ENCODE data around the gene SLIT3. TPM values are rescaled to one million over a fixed set of nuclear protein-coding genes. Genes with fewer than 3 reads are reported as not detected.

Gene SLIT3
- total RNA-seq, 1 donor from 2014 or later = 31.8 TPM

DNA sequence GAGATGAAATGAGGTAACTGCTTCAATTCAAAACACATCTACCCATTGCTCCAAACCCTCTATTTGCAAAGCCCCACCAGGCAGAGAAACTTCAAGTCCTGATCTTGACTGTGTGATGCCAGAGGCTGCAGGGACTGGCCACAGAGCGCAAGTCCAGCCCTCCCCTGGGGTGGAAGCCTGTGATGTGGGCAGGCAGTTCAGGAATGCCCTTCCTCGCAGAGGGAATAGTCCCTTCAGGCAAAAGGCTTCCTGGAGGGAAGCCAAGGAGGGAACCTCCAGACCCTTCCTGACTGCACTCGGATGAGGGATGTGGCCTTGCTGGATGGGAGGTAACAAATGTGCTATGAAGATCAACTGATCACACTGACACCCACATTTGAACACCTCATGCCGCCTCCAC, 131.2 kb downstream of the SLIT3 start:
- no peaks in the 10 kb centered on the region for H3K27me3 Mint-ChIP-seq (ENCODE audit: unreplicated experiment)
- DNase-seq (ENCODE audit: extremely low spot score, unreplicated experiment) = no peak
- H3K4me1 Mint-ChIP-seq (ENCODE audit: unreplicated experiment) = peaks cover 71% of the 10 kb centered on the region
- H3K4me3 Mint-ChIP-seq (ENCODE audit: unreplicated experiment) = no peak overlapping the region
- H3K27ac Mint-ChIP-seq (ENCODE audit: unreplicated experiment) = no peak overlapping the region
- H3K36me3 Mint-ChIP-seq (ENCODE audit: unreplicated experiment) = no peaks in the 10 kb centered on the region
- TF ChIP-seq, protein P1, sequence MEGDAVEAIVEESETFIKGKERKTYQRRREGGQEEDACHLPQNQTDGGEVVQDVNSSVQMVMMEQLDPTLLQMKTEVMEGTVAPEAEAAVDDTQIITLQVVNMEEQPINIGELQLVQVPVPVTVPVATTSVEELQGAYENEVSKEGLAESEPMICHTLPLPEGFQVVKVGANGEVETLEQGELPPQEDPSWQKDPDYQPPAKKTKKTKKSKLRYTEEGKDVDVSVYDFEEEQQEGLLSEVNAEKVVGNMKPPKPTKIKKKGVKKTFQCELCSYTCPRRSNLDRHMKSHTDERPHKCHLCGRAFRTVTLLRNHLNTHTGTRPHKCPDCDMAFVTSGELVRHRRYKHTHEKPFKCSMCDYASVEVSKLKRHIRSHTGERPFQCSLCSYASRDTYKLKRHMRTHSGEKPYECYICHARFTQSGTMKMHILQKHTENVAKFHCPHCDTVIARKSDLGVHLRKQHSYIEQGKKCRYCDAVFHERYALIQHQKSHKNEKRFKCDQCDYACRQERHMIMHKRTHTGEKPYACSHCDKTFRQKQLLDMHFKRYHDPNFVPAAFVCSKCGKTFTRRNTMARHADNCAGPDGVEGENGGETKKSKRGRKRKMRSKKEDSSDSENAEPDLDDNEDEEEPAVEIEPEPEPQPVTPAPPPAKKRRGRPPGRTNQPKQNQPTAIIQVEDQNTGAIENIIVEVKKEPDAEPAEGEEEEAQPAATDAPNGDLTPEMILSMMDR (IDR thresholded peaks at IDR 0.05) = no peak
- H3K9me3 Mint-ChIP-seq (ENCODE audit: unreplicated experiment) = no peaks in the 10 kb centered on the region

- H3K4me1 Mint-ChIP-seq (ENCODE audit: unreplicated experiment) = peaks cover 77% of the 10 kb centered on the region
Measured at GRCh38 chr5:169168280-169168679, 132.7 kb downstream of the SLIT3 start.

DNA sequence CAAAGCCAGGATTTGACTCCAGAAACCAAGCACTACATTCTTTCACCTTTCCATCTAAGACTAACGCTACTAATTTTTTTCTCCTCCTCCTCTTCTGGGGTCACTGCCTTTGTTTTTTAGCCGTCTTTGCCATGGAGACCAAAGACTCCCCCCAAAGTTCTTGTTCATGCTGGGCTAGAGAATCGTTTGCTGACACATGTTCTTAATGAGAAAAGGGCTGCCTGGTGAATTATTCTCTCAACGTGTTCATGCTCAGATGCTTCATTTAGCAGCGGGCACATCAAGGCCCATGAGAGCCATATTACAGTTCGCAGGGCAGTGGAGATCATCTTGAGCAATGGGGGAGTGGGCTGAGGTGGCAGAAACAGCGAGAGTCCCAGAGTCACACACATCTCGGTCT, 134.9 kb downstream of the SLIT3 start:
- TF ChIP-seq, protein P1 (IDR thresholded peaks at IDR 0.05) = no peak
- no peak for DNase-seq (ENCODE audit: extremely low spot score, unreplicated experiment)
- no peaks in the 10 kb centered on the region for H3K9me3 Mint-ChIP-seq (ENCODE audit: unreplicated experiment)
- no peak overlapping the region for H3K4me3 Mint-ChIP-seq (ENCODE audit: unreplicated experiment)
- H3K4me1 Mint-ChIP-seq (ENCODE audit: unreplicated experiment) = peaks cover 74% of the 10 kb centered on the region
- H3K27ac Mint-ChIP-seq (ENCODE audit: unreplicated experiment) = no peak overlapping the region
- no peaks in the 10 kb centered on the region for H3K36me3 Mint-ChIP-seq (ENCODE audit: unreplicated experiment)
- H3K27me3 Mint-ChIP-seq (ENCODE audit: unreplicated experiment) = no peaks in the 10 kb centered on the region

More at GRCh38 chr5:169168280-169168679, 132.7 kb downstream of the SLIT3 start:
- H3K9me3 Mint-ChIP-seq (ENCODE audit: unreplicated experiment) = no peaks in the 10 kb centered on the region
- H3K27me3 Mint-ChIP-seq (ENCODE audit: unreplicated experiment) = no peaks in the 10 kb centered on the region
- TF ChIP-seq, protein P1 (IDR thresholded peaks at IDR 0.05) = no peak
- H3K27ac Mint-ChIP-seq (ENCODE audit: unreplicated experiment) = peak overlapping the region; percentile 2
- H3K36me3 Mint-ChIP-seq (ENCODE audit: unreplicated experiment) = no peaks in the 10 kb centered on the region
- no peak overlapping the region for H3K4me3 Mint-ChIP-seq (ENCODE audit: unreplicated experiment)
- DNase-seq (ENCODE audit: extremely low spot score, unreplicated experiment) = no peak

- no peak overlapping the region for H3K4me3 Mint-ChIP-seq (ENCODE audit: unreplicated experiment)
- peaks cover 75% of the 10 kb centered on the region for H3K4me1 Mint-ChIP-seq (ENCODE audit: unreplicated experiment)
- H3K9me3 Mint-ChIP-seq (ENCODE audit: unreplicated experiment) = no peaks in the 10 kb centered on the region
- H3K36me3 Mint-ChIP-seq (ENCODE audit: unreplicated experiment) = no peaks in the 10 kb centered on the region
- TF ChIP-seq, protein P1 (IDR thresholded peaks at IDR 0.05) = no peak
- DNase-seq (ENCODE audit: extremely low spot score, unreplicated experiment) = no peak
- H3K27ac Mint-ChIP-seq (ENCODE audit: unreplicated experiment) = peak overlapping the region; percentile 86
- H3K27me3 Mint-ChIP-seq (ENCODE audit: unreplicated experiment) = no peaks in the 10 kb centered on the region
Measured at GRCh38 chr5:169165052-169165451, 135.9 kb downstream of the SLIT3 start.

- Mint-ChIP-seq H3K4me3 (ENCODE audit: unreplicated experiment) (no peak overlapping the region), H3K4me1 (ENCODE audit: unreplicated experiment) (peaks cover 72% of the 10 kb centered on the region), H3K27ac (ENCODE audit: unreplicated experiment) (peak overlapping the region; percentile 86), H3K36me3 (ENCODE audit: unreplicated experiment) (no peaks in the 10 kb centered on the region), H3K27me3 (ENCODE audit: unreplicated experiment) (no peaks in the 10 kb centered on the region), H3K9me3 (ENCODE audit: unreplicated experiment) (no peaks in the 10 kb centered on the region)
- TF ChIP-seq, protein P1 (IDR thresholded peaks at IDR 0.05) = no peak
- DNase-seq (ENCODE audit: extremely low spot score, unreplicated experiment) = no peak
Measured at GRCh38 chr5:169164481-169164925, 136.4 kb downstream of the SLIT3 start.
